ENCODE results near the gene PLA2G4E.

Gene PLA2G4E

GRCh38 chr15:42018306-42019224, 2.3 kb downstream of the PLA2G4E start:
- no peak for DNase-seq

GRCh38 chr15:42016971-42017370, 3.9 kb downstream of the PLA2G4E start:
- DNase-seq = no peak

GRCh38 chr15:42014406-42014805, 6.4 kb downstream of the PLA2G4E start:
- DNase-seq = no peak

DNA sequence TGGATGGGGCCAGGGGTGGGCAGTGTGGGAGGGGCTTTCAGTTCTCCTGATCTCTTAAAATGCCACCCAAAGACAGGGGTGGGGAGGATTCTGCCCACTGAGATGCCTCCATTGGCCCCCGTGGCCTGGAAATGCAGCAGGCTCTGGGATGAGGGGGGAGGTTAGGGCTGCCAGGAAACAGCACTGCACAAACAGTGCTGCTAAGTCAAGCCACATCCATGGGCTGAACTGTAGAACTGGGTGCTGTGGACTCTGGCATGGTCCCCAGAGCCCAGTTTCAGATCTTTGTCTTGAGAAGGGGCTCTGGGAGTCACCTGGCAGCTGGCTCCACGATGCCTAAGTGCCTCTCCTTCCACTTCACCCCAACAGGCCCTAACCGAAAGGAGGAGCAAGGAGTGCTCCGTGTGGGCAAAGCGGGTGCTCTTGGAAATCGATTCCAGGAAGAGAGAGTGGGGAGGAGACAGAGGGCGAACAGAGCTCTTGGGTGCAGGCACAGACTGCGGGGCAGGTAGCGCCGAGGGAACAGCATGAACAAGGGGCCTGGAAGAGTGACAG, 7.8 kb downstream of the PLA2G4E start:
- no peak for DNase-seq

- DNase-seq = no peak
Measured at GRCh38 chr15:42012241-42012640, 8.6 kb downstream of the PLA2G4E start.

DNA sequence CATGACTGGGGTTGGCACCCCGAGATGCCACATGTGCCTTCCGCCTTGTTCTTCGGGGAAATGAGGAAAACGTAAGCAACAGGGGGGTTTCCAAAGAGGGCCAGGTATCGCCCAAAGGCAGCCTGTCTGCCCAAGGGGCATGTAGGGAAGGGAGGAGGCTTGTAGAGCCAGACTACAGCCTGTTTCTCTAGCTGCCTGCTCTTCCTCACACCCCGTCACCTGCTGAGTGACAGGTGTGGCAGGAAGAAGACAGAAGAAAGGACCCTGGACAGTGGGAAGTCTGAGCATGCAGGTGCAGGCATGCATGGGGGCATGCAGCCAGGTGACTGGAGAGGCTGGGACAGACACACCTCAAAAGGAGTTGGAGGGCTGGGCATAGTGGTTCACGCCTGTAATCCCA, 9.8 kb downstream of the PLA2G4E start:
- DNase-seq = no peak

DNA sequence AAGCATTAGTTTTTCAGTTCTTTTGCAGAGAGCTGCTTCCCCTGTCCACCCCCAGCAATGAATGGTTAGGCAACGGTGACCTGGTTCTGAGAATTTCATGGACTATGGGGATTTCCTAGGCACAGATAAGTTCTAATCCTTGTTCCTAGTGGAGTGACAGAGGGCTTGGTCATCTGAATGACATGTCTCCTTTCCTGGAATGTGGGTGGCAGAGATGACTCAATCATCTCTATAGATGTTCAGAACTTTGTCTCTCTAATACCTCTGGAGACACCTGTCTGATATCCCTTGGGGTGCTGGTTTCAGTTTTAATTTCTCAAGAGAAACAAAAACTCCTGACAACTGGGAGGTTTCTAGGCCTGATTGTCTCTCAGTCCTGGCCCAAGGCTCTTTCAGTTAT, 10.4 kb downstream of the PLA2G4E start:
- no peak for DNase-seq

DNA sequence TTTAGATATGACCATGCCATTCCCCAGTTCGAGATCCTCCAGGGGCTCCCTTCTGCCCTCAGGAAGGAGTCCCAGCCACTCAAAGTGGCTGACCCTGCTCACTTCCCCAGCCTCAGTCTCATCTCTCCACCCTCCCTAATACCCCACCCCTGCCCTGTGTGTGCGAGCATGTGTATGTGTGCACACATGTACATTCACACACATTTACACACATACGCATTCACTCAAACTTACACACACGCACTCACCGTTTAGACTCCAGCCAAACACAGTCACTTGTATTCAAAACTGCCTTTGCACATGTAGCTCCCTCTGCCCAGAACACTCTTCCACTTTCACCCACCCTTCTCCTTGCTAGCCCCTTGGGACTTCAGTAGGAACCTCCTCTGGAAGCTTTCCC, 11.4 kb downstream of the PLA2G4E start:
- DNase-seq = no peak

- no peak for DNase-seq
Measured at GRCh38 chr15:42009022-42009421, 11.8 kb downstream of the PLA2G4E start.

GRCh38 chr15:42007386-42007785, 13.5 kb downstream of the PLA2G4E start:
- DNase-seq = no peak

DNA sequence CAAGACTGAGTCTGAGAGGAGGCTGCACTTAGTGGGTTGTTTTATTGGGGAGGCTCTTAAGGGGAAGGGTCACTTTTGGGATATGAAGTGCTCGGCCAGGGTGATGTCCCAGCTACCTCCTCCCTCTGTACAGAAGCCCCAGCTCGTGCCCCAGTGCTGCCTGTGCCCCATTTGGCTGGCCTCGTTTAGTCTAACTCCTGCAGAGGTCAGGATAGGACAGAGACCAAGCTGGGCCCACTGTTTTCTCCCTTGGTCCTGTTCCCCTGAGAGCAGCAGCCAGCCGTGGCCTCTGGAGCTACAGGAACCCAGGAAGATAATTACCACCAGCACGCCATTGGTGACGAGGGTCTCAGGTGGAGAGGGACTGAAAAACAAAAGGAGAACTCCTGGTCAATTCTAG, 18.5 kb downstream of the PLA2G4E start:
- DNase-seq = no peak

DNA sequence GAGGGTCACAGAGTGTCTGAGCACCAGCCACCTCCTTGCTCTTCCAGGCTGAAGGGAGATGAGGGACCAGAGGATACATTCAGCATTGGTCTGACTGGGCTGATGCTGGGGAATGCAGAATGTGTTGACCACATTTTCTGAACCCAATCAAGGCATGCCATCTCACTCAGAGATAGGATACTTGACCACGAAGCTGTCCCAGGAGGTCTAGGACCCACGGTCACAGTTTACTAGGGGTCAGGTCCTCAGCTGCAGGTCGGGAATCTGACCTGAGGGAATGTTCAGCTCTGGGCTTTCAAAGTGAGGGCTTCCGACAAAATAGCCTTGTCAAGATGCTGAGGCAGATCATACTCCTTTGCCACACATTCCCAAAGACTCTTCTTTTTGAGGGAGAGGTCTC, 19.6 kb downstream of the PLA2G4E start:
- DNase-seq = no peak

DNA sequence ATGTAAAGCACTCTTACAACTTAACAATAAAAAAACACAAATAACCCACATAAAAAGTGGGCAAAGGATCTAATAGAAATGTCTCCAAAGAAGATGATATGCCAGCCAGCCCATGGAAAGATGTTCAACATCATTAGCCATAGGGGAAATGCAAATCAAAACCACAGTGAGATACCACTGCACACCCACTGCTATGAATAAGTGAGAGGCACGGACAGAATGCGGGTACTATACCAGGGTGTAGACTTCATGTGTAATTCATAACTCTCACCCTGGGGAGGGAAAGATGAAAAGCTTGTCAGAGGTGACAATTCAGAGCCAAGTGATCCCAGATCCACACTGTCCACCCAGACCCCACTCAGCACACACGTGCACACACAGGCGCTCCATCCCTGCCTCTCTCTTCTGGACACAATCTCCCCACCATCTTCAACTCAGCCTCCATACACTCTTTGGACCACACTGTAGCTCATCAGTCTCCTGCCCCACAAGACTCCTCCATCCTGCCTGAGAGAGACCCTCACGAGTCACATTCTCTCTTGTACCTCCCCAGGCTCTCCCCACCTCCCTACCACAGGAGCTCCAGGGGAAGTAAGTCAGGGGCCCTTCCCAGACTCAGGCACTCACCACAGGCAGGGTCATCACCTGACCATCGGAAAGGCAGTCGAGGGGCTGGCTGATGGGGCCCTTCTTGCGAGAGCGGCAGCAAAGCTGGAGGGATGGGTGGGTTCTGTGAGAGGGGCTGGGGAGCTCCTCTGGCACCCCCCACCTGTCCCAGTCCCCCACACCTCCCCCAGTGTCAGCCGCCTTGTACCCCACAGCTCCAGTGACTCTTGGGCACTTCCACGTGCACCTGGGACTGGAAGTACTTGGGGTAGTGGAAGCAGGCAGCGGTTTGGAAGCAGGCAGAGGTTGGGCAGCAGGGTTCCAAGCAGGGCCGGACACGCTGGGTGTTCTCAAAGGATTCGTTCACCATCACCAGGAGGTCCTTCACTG, 21.3 kb downstream of the PLA2G4E start:
- no peak for DNase-seq

DNA sequence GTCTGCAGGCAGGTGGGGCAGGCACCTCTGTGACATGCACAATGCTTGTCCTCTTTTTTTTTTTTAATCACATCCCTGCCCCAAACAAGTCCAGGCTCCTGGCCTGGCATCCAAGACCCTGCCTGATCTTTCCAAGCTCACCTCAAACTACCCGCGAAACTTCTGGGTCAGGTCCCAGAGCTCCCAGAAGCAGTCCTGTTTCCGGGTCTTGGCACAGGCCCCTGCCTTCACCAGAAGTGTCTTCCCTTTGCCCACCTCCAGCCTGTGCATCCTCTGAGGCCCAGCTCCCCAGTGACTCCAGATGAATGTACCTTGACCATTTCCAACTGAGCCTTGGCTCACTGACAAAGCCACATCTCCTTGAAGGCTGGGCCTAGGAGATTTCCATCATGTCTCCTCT, 23.0 kb downstream of the PLA2G4E start:
- no peak for DNase-seq

DNA sequence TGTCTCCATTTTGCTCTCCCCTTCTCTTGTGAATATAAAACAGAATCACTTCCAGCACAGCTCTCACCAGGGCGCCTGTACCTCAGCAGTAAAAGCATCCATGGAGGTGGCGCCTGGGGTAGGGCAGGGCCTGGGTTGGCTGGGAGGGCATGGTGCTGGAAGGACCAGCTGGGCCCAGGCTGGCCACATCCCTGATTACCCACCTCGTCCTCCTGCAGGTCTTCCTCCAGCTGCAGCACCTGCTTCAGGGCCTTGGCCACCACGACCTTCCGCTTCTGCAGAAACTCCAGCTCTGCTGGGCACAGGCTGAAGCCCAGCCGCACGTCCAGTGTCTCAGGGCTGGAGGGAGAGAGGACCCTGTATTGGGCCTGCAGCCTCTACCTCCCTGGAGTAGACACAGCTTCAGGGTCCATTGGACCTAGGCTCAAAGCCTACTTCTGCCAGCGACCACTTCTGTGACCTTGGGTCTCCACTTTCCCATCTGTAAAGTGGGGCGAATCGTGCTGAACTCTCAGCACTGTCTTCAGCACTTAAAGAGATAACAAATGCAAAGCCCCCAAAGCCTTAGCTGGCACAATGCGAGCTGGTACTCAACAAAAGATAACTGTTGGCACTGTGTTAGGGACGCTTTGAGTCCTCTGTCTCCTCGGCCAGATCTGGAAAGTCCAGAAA, 23.8 kb downstream of the PLA2G4E start:
- DNase-seq = no peak

DNA sequence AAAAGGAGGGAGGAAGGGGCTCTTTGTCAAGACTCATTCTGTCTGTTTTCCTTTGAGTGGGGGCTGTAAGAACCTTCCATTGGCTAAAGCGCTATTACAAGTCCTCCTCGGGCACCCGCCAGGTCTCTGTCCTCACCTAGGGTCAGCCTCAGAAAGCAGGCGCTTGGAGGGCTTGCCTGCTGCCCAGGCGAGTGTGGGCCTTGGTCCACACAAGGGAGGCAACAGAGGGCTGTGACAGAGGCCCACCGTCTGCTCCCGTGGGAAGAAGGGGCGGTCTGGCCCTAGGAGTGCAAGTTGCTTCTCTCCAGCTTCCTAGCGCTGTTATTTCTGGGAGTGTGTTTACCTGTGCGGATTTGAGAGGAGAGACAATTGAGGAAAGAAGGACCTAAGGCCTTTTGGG, 24.5 kb downstream of the PLA2G4E start:
- no peak for DNase-seq

- no peak for DNase-seq
Measured at GRCh38 chr15:41995476-41995855, 25.4 kb downstream of the PLA2G4E start.

- DNase-seq = no peak
Measured at GRCh38 chr15:41994772-41995475, 25.9 kb downstream of the PLA2G4E start.

GRCh38 chr15:41994171-41994650, 26.6 kb downstream of the PLA2G4E start:
- no peak for DNase-seq

GRCh38 chr15:41993472-41994170, 27.2 kb downstream of the PLA2G4E start:
- no peak for DNase-seq

DNA sequence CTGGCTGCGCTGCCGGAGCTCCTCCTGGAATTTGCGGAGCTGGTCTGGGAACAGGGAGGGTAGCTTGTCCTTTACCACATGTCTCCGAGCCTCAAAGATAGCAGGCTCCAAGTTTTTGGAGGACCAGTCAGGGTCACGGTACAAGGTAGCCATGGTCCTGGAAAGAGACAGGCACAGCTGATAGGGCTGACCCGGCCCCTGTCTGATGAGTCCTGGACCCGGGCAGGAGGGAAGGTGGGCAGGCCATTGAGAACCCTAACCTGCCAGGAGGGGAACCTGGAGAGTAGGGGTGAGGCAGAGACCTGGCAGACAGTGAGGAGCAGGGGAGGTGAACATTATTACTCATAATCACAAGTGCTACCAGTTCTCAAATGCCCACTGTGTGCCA, 28.0 kb downstream of the PLA2G4E start:
- DNase-seq = no peak
